Measurements from ENCODE around the gene ZNF281.

The ZNF281 gene

DNA sequence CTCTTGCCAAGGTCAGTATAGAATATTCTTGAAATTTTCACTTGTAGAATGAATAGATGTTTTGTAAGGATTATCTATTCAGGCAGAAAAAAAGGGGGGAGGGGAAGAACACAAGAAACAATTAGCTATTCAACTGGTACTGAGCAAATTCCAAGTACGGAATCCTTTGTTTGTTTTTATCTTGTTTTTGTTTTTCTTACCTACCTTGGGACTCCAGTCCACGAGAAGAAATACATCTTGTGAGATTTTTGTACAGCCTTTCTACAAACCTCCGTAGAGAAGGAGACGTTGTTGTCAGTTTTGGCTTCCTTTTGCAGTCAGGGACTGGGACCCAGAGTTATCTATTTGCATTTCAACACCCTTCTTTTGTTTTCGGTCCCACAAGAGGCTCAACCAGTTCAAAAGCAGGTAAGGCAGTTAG is 36.0 kb downstream of the ZNF281 start:
- H3K36me3 ChIP-seq, result 0 out of 22 replicates have a peak, but pooled peaks cover 0 to 5% (median 0%) of the 10 kb centered on the region in 11 experiments
- H3K4me1 ChIP-seq, result peaks cover 5 to 14% (median 9%) of the 10 kb centered on the region in 10 experiments; a peak in 16 of 20 replicates
- no peak overlapping the region for H3K4me3 ChIP-seq
- H3K27me3 ChIP-seq, result no peaks in the 10 kb centered on the region
- H3K9ac ChIP-seq, result no peak overlapping the region
- H3K9me3 ChIP-seq (replicated peaks in 1 of 11), result no peaks in the 10 kb centered on the region
- no peak for TF ChIP-seq Cebpa-rat (IDR thresholded peaks at IDR 0.05)
- no peak overlapping the region for H3K27ac ChIP-seq
- H3K4me2 ChIP-seq, result no peak overlapping the region
- no peaks in the 10 kb centered on the region for H4K20me1 ChIP-seq

DNA sequence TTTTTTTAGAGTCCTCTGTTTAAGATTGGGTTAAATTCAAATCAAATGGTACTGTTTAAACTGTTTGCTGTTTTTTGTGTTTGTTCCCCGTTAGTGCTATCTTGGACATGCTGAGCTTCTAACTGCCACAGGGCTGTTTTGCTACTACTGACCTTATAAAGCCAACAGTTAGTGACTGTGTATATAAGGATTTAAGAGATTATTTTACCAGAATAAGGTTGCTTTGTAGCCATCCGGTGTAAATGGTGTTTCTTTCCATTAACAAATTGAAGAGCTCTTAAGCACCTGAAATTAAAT is 37.0 kb downstream of the ZNF281 start:
- Histone ChIP-seq H3K4me2 (no peak overlapping the region), H3K9ac (no peak overlapping the region), H3K36me3 (0 out of 22 replicates have a peak, but pooled peaks cover 0 to 5% (median 0%) of the 10 kb centered on the region in 11 experiments), H4K20me1 (no peaks in the 10 kb centered on the region), H3K9me3 (replicated peaks in 1 of 11) (no peaks in the 10 kb centered on the region), H3K27ac (no peak overlapping the region), H3K27me3 (no peaks in the 10 kb centered on the region), H3K4me3 (no peak overlapping the region), H3K4me1 (peaks cover 15 to 22% (median 19%) of the 10 kb centered on the region in 10 experiments)
- TF ChIP-seq Cebpa-rat (IDR thresholded peaks at IDR 0.05), result no peak

GRCh38 chr1:200372095-200372884 is 37.5 kb downstream of the ZNF281 start:
- H3K4me3 ChIP-seq, result no peak overlapping the region
- TF ChIP-seq Cebpa-rat (IDR thresholded peaks at IDR 0.05), result no peak
- H3K27me3 ChIP-seq, result no peaks in the 10 kb centered on the region
- no peak overlapping the region for H3K4me2 ChIP-seq
- no peaks in the 10 kb centered on the region for H4K20me1 ChIP-seq
- 0 out of 22 replicates have a peak, but pooled peaks cover 0 to 5% (median 0%) of the 10 kb centered on the region in 11 experiments for H3K36me3 ChIP-seq
- H3K27ac ChIP-seq, result no peak overlapping the region
- H3K9ac ChIP-seq, result no peak overlapping the region
- no peaks in the 10 kb centered on the region for H3K9me3 ChIP-seq (replicated peaks in 1 of 11)
- H3K4me1 ChIP-seq, result peaks cover 16 to 24% (median 22%) of the 10 kb centered on the region in 10 experiments

DNA sequence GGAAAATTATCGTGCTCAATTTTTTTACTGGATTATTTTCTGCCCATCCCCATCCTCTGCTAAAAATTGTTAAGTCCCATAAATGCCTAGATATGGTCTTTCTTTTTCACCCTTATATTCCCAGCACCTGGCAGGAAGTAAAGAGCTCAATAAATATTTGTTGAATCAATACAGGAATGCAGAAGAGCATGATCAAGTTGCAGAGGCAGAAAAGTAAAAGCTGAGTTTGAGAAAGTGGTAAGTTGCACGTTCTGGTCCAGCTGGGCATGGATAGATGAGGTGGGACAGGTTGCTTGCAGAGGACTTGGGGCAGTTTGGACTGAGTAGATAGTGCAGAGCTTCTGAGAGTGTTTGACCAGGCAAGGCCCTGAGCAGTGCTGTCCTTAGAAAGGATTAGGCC is 40.1 kb downstream of the ZNF281 start:
- Histone ChIP-seq H3K4me3 (no peak overlapping the region), H4K20me1 (no peaks in the 10 kb centered on the region), H3K4me2 (peak overlapping the region in 1 of 11 experiments; percentile 80; a peak in 3 of 22 replicates), H3K27me3 (no peaks in the 10 kb centered on the region), H3K27ac (no peak overlapping the region; a peak in 1 of 22 replicates), H3K4me1 (peaks cover 14 to 50% (median 33%) of the 10 kb centered on the region in 10 experiments), H3K9me3 (replicated peaks in 1 of 11) (no peaks in the 10 kb centered on the region), H3K9ac (no peak overlapping the region), H3K36me3 (0 out of 22 replicates have a peak, but pooled peaks cover 0 to 5% (median 0%) of the 10 kb centered on the region in 11 experiments)
- no peak for TF ChIP-seq Cebpa-rat (IDR thresholded peaks at IDR 0.05)

DNA sequence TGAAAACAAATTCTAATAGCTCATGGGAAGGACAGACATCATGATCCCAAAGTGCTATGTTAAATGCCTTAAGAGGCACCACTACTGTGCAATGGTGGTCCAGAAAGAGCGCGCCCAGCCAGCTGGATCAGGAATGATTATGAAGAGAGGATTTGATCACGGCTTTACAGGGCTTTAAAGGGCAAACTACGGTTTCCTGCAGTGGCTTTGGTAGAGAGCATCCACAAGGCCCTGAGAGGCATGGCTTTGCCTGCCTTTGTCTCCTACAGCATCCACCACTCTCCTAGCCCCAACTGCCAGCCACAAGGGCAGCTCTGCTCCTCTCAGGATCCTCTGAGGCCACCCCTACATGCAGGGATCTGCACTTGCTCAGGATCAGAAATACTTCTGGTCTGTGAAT is 40.7 kb downstream of the ZNF281 start:
- Histone ChIP-seq H3K27me3 (no peaks in the 10 kb centered on the region), H3K9ac (peak overlapping the region in 1 of 11 experiments; percentile 64; a peak in 2 of 22 replicates), H4K20me1 (no peaks in the 10 kb centered on the region), H3K4me1 (peaks cover 13 to 56% (median 39%) of the 10 kb centered on the region in 10 experiments), H3K27ac (peak overlapping the region in 6 of 11 experiments; percentile 29 to 84 (median 75); a peak in 10 of 22 replicates), H3K36me3 (0 out of 22 replicates have a peak, but pooled peaks cover 0 to 5% (median 0%) of the 10 kb centered on the region in 11 experiments), H3K4me2 (peak overlapping the region in 7 of 11 experiments; percentile 71 to 95 (median 83); a peak in 12 of 22 replicates), H3K9me3 (replicated peaks in 1 of 11) (no peaks in the 10 kb centered on the region), H3K4me3 (no peak overlapping the region)
- TF ChIP-seq Cebpa-rat (IDR thresholded peaks at IDR 0.05), result no peak

DNA sequence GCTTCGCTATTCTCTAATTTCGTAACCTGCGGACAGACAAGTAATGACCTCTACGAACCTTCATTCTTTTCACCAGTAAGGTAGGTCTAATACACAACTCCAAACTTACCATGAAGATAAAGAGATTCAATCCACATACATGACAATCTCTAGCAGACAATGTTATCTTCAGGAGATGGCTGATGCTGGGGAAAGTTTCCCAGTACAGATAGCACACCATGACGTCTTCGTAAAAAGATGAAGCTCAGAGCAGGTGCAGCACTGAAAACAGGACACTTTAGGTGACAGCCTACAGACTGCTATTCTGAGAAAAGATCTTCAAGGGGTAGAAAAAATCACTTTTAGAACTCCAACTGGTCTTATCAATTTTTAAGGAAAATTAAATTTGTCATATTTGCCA is 41.3 kb downstream of the ZNF281 start:
- Histone ChIP-seq H4K20me1 (no peaks in the 10 kb centered on the region), H3K9ac (peak overlapping the region in 10 of 11 experiments; percentile 26 to 64 (median 45); a peak in 12 of 22 replicates), H3K4me3 (peak overlapping the region in 2 of 10 experiments; percentile 28 to 36; a peak in 3 of 20 replicates), H3K9me3 (replicated peaks in 1 of 11) (no peaks in the 10 kb centered on the region), H3K4me2 (peak overlapping the region; percentile 34 to 95 (median 80); a peak in 21 of 22 replicates), H3K36me3 (0 out of 22 replicates have a peak, but pooled peaks cover 0 to 5% (median 0%) of the 10 kb centered on the region in 11 experiments), H3K27ac (peak overlapping the region in 9 of 11 experiments; percentile 58 to 84 (median 73); a peak in 18 of 22 replicates), H3K27me3 (no peaks in the 10 kb centered on the region), H3K4me1 (peaks cover 13 to 62% (median 44%) of the 10 kb centered on the region in 10 experiments)
- no peak for TF ChIP-seq Cebpa-rat (IDR thresholded peaks at IDR 0.05)

- H3K4me3 ChIP-seq, result peak overlapping the region in 3 of 10 experiments; percentile 3 to 36 (median 28); a peak in 4 of 20 replicates
- H3K4me1 ChIP-seq, result peaks cover 13 to 67% (median 50%) of the 10 kb centered on the region in 10 experiments
- peak overlapping the region in 10 of 11 experiments; percentile 26 to 64 (median 48); a peak in 16 of 22 replicates for H3K9ac ChIP-seq
- no peak; a peak in 1 of 22 replicates for TF ChIP-seq Cebpa-rat (IDR thresholded peaks at IDR 0.05)
- H3K36me3 ChIP-seq, result 0 out of 22 replicates have a peak, but pooled peaks cover 0 to 5% (median 0%) of the 10 kb centered on the region in 11 experiments
- H3K4me2 ChIP-seq, result peak overlapping the region; percentile 34 to 95 (median 80); a peak in 21 of 22 replicates
- H3K9me3 ChIP-seq (replicated peaks in 1 of 11), result no peaks in the 10 kb centered on the region
- peak overlapping the region in 9 of 11 experiments; percentile 58 to 84 (median 73); a peak in 18 of 22 replicates for H3K27ac ChIP-seq
- no peaks in the 10 kb centered on the region for H3K27me3 ChIP-seq
- H4K20me1 ChIP-seq, result no peaks in the 10 kb centered on the region
Observed at GRCh38 chr1:200367841-200368534, 41.8 kb downstream of the ZNF281 start.

- Histone ChIP-seq H3K4me2 (peak overlapping the region in 7 of 11 experiments; percentile 6 to 95 (median 80); a peak in 13 of 22 replicates), H3K4me1 (peaks cover 13 to 71% (median 52%) of the 10 kb centered on the region in 10 experiments), H3K36me3 (0 out of 22 replicates have a peak, but pooled peaks cover 0 to 5% (median 0%) of the 10 kb centered on the region in 11 experiments), H3K27me3 (no peaks in the 10 kb centered on the region), H3K4me3 (no peak overlapping the region), H3K9ac (no peak overlapping the region), H3K9me3 (replicated peaks in 1 of 11) (no peaks in the 10 kb centered on the region), H4K20me1 (no peaks in the 10 kb centered on the region), H3K27ac (peak overlapping the region in 8 of 11 experiments; percentile 67 to 84 (median 74); a peak in 11 of 22 replicates)
- no peak for TF ChIP-seq Cebpa-rat (IDR thresholded peaks at IDR 0.05)
Observed at GRCh38 chr1:200366577-200367253, 43.1 kb downstream of the ZNF281 start.
